Femur (tissue), 1 donor: Measurements from ENCODE around the gene KCNAB3.

Experiments
- DNase-seq: peaks from one replicate; pipeline ENCODE4 v3.0.0-alpha.2; 2017

The KCNAB3 gene

DNA sequence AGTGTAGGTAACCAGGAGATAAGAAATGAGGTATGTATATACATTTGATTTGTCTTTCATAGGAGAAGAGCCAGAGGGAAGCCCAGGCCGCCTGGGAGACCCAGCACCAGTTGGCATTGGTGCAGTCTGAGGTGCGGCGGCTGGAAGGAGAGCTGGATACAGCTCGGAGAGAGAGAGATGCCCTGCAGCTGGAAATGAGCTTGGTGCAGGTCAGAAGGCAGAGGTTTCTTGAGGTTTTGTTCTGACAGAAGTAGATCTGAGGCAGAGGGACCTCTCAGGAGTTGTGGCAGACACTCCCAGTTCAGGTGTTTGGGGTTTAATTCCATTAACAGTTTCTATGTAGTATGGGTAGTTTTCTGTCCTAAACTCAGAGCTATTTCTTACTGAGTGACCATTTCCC is 10.4 kb upstream of the KCNAB3 start:
- DNase-seq: no peak

DNA sequence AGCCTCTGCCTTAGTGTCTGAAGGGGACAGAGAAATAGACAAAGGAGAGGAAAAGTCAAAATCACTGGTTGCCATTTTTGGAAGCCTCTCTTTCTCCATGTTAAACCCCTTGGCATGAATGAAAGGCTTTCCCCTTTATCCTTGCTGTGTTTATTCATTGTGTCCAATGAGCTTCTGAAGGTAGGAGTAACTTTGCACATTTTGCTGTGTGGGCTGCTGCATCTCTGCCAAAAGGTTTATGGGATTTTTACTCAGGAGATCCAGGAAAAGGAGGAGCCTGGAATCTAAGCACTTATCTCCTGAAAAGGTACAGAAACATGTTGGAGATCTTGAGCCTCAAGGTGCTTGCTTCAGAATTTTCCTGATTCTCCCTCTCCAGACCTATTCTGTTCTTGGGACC is 6.2 kb upstream of the KCNAB3 start:
- no peak for DNase-seq

DNA sequence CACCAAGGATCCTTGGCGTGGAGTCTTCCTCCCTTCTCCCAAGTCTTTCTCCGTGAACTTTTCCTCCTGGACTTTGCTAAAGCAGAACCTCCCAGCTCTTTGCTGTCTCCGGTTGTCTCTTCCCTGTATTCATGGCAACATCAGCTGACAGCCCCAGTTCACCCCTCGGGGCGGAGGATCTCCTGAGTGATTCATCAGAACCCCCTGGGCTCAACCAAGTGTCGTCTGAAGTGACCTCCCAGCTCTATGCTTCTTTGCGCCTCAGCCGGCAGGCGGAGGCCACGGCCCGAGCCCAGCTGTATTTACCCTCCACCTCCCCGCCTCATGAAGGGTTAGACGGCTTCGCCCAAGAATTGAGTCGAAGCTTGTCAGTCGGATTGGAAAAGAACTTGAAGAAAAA is 3.3 kb upstream of the KCNAB3 start:
- peak; percentile 56 for DNase-seq

DNA sequence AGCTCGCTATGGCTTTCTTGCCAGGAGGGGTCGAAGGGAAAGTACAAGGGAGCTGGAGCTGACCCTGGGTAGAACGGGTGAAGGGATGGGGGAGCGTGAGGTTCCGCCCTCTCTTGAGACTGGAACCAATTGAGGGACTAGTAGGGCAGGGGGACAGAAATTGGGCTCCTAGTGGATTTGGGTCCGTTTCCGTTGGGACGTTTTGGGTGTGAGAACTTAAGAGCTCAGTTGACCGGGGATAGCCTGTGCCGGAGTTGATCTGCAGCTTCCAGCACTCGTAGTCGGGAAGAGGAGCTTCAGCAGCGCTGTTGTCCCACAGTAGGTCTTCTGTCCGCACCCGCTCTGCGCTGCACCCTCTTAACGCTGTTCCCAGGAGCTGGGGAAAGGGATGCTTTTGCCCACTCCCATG is 2.8 kb upstream of the KCNAB3 start:
- DNase-seq: no peak

DNA sequence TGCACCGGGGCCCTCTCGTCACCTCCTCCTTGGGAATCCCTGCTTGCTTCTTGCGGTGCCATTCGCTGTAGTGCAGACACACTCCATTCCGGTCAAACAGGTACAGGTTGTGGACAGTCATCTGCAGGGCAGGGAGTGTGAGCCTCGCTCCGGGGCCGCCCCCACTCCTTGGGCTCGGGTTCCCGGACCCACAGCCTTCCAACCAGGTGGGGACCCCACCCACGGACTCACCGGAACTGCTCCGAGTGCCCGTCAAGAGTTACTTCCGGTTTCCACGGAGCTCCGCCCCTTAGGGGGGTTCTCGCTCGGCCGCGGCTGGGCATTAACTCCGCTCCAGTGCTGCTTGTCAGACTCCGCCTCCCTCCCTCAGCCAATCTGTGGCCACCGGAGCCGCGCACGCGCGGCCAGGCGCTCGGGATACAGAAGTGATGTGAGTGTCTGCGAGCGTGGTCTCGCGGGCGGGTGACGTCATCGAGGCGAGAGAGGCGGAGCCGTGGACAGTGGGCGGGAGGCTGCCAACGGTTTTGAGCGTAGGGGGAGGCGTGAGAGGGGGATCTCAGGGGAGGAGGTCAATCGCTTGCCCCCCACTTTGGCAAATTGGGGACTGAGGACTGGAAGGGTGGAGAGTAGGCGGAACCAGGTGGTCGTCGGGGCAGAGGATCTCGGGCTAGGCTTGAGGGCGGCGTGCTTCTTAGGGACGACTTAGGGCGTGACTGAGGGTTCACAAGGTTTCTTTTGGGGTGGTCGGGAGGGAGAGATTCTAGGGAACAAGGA is 2.2 kb upstream of the KCNAB3 start, which contains the start of the genes CNTROB and TRAPPC1:
Gene CNTROB, plus strand, starts transcription at position 498 of the 774 bp plus-strand sequence. CDS start 874 bp downstream, outside the sequence.
Gene TRAPPC1, minus strand, starts transcription at position 238 of the 774 bp plus-strand sequence. Its CDS starts 117 bp downstream, at position 121.
- peak; percentile 100 for DNase-seq

DNA sequence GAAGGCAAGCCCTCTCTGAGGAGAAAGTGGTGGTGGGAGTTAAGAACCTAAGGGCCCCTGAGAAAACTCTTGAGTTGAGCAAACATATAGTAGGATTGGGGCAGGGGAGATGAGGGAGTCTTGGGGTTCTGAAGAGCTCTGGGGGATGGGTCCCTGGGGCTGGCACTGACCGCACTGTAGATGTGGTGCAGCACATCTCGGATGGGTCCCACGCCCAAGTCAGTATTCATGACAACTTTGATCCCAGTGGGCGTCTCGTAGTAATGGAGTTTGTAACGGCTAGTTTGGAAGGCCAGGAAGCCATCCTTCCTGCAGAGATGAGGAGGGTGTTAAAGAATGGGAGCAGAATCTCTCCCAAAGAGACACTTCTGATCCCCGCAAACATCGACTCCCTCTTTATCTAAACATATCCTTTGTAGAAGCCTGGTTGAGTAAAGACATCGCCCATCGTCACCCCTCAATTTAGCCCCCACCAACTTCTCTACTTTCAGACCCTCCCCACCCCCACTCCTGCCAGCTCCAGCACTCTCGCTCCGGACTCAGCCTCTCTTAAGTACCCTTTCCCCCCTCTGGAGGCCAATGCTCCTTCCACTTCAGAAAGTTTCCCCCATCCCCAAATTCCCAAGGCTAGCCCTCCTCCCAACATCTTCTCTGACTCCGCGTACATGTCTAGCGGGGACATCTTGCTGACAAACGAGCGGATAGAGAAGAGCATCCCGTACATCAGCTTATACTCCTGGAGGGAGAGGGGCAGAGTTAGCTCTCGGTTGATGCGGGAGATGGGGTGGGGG is 1.4 kb upstream of the KCNAB3 start:
- DNase-seq: no peak

DNA sequence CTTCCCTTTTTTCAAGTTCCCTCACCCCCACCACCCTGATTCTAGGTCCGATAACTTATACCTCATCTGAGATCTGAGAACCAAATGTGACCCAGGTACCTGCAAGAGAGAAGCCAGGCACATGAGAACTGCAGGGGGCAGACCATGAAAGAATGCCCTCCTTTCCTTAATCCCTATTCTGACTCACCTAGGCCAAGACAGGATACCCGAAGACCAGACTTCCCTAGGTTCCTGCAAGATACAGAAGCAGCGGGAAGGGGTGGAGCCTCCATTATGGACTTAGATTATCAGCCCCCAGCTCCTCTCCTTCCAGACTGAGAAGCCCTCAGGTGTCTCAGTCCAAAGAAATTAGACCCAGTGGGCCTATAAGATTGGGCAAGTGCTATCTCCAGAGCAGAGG is 2.1 kb downstream of the KCNAB3 start:
- DNase-seq: no peak

DNA sequence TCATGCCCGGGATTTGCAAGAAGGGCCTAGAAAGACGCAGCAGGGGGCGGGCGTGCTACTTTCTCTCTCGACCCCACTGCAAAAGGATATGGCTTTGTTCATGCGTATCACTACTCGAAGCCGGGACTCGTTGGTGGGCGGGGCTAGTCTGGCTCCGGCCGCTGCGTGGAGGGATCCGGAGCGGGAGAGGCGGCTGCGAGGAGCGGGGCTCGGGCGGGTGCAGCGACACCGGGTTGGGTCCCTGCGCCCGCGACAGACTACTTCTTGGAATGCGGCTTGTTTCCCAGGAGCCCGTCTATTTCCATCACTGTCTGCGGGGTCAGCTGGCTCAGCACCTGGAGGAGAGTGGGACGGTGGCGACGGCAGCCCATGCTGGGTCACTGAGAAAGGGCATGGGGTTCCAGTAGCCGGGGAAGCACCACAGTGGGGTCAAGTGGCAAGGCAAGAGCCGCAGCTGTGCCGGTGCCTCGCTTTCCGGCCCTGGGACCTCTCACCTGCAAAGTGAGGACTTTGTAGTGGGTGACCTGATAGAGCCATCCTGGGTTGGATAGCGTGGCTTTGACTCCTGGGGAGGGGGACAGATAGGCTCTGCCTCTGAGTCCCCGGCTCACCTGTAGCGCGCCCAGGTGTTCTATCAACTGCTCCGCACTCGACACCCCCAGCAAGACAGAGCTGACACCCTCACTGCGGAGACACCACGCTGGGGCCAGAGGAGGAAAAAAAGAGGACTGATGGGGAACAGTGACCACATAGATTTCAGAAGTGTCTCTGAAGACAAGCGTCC is 6.6 kb downstream of the KCNAB3 start:
- peak; percentile 92 for DNase-seq

DNA sequence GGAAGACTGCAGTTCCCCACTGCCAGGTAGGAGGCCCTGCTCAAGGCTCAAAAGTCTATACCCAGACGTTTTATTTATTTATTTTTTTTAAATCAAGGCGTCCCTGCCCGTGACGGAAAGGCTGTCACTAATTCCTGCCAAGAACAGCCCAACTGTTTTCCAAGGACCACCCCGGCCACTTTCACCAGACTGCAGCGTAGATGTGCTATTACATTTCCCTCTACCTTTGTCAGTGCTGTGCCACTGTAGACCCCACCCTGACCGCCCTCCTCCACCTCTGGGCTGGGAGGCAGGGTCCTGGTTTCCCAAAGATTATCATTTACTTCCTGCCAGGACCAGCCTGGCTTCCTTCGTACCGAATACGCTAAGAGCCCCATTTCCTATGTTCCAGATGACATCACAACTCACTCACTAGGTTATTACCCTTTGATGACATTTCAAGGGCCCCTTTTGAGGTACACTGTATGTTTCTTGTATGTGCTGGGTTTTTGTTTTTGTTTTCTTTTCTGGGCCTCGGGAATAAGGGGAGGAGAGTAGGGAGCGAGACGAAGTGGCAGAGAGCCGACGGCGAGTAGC is 7.3 kb downstream of the KCNAB3 start:
- DNase-seq: no peak

DNA sequence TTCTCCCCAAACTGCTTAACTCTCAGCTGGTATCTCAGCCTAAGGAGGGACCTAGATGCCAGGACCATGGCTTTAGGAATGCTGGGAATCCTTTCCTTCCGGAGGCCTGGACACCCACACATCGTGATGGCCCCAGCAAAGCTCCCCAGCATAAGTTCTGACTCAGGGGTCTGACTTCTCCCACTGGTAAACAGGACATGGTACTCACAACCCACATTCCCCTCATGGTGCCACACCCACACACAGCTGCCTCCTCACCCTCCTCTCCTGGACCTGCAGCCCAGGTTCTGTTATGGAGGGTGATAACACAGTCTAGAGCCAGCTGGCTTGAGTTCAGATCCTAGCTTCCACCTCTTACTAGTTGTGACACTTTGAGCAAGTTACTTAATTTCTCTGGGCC is 12.8 kb downstream of the KCNAB3 start:
- DNase-seq: no peak

DNA sequence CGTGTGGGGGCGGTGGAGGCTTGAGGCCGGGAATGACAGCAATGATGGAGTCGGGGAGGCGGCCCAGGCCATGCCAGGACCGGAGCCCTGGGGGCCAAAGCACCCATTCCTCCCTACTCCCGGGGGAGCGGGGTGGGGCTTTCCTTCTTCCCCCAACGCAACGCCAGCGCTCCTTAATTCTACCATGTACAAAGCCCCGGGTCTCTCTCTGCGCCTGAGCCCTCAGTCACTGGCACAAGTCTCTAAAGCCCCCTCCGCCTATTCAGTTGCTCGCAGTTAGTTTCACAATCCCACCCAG is 13.3 kb downstream of the KCNAB3 start:
- no peak for DNase-seq

DNA sequence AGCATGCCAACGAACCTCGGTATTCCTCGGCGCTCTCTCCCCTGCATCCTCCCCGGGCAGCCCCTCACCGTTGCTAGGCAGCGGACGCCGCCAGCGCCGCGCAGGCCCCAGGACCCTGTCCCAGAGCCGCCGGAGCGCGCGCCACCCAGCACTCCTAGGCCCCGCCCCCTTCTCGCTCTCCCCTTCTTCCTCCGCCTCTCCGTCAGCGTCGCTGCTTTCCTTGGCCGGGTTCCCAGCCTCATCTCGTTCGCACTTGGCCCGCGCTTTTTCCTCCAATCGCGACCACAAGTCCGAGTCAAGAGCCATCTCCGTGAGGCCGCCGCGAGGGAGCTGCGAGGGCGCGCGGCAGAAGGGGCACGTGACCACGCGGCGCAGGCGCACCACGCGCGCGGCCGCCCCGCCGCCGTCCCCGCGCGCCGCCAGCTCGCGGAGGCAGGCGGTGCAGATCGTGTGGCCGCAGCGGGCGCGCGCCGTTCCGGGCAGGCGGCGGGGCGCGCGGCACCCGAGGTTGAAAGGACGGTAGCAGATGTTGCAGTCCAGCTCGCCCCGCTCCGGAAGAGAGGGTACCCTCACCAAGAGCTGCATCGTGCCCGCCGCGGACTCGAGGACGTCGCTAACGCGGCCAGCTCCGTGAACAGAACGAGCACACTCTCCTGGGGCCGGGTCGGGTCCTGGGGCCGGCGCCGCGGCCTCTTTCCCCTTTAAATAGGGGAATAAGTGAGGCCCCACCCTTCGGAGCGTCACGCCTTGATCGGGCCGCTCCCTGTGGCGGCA is 13.9 kb downstream of the KCNAB3 start, which contains the start of gene RNF227:
Gene RNF227, minus strand, starts transcription at position 679 of the 774 bp plus-strand sequence. Its CDS starts 94 bp downstream, at position 585.
- peak; percentile 98 for DNase-seq

DNA sequence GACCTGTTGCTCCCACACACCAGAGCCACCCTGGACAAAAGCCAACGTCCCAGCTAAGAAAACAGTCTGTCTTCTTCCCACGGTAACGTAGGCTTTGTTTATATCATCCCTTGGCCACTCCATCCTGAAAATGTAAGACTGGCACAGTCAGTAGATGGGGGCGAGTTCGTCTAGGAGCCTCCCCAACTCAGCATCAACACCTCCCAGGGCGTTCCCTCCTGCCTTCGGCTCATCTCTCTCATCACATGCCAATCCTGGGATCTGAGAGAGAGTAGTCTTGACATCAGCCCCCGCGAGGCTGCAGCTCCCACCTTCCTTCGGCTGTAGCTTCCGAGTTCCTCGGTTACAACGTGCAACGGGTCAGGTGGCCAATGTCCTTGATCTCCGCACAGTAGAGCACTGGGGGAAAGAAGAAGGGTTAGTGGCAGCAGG is 14.5 kb downstream of the KCNAB3 start:
- DNase-seq: no peak

DNA sequence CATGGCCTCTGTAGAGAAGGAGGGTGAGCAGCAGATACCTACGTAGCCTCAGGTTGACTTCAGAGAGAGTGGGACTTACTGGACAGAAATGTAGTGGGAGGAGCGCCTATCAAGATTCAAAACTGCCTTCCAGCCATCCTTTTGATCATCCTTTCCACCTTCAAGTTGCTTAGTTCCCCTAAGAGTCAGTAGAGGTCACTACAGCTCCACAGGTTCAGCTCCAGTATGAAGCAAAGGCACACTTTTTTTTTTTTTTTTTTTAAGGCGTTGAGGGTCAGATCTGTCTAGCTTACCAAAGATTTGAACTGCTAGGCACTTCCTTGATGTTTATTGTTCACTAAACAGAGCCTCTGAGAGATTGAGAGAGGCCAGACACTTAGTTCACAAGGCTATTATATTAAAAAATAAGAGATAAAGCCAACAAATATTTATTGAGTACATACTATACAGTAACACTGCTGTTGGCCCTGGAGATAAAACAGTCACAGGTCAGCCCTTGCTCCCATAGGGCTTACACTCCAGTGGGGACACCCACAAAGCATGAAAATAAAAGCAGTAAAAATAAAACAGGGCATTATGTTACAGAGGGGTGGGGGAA is 16.6 kb downstream of the KCNAB3 start:
- DNase-seq: no peak

DNA sequence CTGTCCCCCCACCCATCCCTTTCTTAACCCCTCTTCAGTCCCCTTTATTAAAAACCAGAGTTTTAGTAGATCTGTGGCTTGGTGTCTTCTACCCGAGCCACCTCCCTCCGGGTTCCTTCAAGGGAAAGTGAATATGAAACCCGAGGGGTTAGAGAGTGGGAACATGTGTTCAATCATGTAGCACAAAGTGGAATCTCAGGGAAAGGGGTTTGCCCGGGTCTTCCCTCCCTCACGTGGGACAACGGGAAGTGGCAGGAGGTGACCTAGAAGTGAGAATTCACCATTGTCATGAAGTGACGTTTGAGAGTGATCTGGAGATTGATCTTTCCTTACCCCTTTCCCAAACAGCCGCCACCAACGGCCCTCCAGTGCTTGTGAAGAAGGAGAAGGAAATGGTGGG is 18.5 kb downstream of the KCNAB3 start:
- DNase-seq: no peak

DNA sequence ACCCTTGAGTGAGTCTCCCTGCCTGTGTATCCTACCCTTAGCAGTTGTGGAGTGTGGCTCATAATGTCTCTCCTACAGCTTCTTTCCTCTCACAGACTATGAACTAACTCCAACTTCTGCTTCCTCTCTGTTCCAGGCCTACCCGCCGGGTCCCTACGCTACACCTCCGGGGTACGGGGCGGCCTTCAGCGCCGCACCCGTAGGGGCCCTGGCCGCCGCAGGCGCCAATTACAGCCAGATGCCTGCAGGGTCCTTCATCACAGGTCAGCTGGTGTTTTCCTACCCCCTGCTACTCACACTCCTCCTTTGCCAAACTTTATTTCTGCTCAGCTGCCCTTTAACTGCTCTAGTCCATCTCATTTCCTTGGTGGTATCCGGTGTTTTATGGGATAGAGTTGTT is 18.9 kb downstream of the KCNAB3 start:
- DNase-seq: no peak

DNA sequence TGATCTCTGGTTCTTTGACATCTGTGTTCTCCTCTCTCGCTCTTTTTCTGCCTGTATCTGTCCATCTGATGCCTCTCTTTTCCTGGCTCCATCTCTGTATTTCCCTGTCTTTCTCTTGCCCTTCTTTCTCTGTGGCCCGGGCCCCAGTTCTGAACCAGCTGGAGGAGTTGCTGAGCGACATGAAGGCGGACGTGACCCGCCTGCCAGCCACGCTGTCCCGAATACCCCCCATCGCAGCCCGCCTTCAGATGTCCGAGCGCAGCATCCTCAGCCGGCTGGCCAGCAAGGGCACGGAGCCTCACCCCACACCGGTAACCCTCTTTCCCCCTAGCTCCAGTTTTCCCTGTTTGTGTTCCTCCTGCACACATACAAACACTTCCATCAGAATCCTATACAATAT is 19.4 kb downstream of the KCNAB3 start:
- DNase-seq: no peak

DNA sequence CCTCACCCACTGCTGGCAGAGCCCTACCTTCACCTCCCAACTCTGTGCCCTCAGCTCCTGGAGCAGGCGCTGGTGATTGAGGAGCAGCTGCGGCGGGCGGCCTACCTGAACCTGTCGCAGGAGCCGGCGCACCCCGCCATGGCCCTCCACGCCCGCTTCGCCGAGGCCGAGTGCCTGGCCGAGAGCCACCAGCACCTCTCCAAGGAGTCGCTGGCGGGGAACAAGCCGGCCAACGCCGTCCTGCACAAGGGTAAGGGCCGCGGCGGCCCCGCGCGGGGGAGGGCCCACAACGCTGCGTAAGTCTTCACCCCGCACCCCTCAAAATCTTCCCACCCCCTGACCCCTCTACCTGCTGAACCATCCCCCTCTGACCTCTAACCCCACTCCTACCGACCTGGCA is 20.6 kb downstream of the KCNAB3 start:
- DNase-seq: no peak

DNA sequence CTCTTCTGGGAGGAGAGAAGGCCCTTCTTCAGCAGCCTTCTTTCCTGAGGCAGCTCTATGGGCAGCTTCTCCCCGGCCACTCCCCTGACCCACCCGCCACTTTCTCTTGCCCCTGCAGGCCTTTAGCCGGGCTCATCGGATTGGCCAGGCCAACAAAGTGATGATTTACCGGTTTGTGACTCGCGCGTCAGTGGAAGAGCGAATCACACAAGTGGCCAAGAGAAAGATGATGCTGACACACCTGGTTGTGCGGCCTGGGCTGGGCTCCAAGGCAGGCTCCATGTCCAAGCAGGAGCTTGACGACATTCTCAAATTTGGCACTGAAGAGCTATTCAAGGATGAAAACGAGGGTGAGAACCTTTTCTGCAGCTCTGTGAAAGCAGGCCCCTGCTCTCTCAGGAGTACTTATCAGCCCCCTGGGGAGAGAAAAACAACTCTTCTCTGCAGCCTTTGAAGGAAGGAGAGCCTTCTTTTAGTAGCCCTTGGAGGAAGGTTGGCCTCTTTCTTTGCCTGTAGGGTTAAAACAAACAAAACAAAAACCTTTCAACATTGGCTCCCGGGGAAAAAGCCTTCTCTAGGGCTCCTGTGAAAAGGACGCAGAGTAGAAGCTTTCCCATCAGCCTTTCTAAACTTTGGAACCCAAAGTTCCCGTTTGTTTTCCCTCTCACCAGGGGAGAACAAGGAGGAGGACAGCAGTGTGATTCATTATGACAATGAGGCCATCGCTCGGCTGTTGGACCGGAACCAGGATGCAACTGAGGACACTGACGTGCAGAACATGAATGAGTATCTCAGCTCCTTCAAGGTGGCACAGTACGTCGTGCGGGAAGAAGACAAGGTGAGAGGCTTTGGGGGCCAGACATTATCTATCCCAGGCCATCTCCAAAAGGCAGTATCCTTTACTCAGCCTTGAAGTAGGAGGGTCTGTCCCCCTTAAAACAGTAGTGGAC is 26.2 kb downstream of the KCNAB3 start:
- no peak for DNase-seq

DNA sequence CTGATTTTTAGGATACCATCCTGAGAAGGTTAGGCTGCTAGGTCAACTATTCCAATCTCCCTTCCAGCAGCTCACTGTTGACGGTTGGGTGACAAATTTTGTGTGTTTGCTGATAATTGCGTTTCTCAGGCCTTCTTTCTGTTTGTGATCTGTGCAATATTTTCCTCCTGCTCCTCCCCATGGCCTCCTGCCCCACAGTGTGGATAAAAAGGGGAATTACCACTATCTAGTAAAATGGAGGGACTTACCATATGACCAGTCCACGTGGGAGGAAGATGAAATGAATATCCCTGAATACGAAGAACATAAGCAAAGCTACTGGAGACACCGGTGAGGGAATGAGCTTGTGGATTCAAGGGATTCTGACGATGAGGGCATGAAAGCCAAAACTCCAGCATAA is 31.9 kb downstream of the KCNAB3 start:
- DNase-seq: peak; percentile 40
